G401.6 (cell line): ENCODE results near the gene THSD4.

ENCODE experiments used
- FAIRE-seq: peaks from 2 replicates; lab custom pipeline; 2012; peaks lifted over from hg19 to GRCh38; lab: Jason Lieb, UNC

Gene THSD4

GRCh38 chr15:71591057-71591456, 475.8 kb downstream of the THSD4 start:
- FAIRE-seq, result no peak

- FAIRE-seq, result no peak
Measured at GRCh38 chr15:71592203-71592602, 476.9 kb downstream of the THSD4 start.

DNA sequence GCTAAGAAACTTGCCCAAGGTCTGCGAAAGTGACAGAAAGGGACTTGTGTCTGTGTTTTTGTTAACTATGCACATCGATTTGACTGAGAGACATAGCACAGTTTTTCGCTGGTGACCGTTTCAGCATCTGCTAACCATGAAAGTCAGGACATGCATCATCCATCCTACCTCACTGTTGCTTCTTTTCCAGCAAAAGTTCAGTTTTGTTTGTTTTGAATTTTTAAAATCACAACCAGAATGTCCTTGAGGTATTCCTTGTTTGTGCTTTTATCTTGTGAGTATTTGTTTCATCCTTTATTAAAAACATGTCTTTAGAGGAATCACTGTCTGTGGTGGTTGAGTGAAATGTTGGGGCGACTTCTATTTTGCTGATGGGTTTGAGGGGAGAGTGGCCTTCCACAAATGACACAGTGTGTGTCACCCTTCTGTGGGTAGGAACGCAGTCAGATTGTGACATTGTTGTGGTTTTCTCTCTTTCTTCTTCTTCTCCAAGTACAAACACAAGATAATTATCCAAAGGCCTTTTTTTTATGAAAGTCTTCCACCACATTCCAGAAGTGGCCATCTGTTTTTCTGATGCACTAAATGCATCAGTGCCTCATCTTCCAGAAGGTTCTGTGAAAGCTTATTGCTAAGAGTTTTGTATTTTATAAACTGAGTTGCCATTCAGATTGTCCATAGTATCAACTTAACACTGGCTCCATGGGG, 480.7 kb downstream of the THSD4 start:
- FAIRE-seq, result no peak

- no peak for FAIRE-seq
Measured at GRCh38 chr15:71596672-71597071, 481.4 kb downstream of the THSD4 start.

DNA sequence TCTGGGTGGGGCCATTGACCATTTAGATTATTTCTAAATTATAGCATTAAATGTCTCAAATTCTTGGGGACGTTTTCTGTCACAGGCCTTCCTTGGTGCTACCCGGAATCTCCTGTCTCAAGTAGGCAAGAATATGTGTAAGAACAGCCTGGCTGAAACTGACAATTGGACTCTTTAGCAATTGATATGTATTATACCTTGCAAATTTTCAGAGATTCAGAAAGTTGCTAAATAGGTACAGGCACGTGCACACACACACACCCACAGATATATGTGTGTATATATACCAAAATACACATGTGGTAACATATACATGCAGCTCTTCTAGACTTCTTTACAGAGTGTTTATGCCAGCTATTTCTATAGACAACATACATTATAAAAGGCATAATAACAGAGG, 481.9 kb downstream of the THSD4 start:
- FAIRE-seq, result no peak

DNA sequence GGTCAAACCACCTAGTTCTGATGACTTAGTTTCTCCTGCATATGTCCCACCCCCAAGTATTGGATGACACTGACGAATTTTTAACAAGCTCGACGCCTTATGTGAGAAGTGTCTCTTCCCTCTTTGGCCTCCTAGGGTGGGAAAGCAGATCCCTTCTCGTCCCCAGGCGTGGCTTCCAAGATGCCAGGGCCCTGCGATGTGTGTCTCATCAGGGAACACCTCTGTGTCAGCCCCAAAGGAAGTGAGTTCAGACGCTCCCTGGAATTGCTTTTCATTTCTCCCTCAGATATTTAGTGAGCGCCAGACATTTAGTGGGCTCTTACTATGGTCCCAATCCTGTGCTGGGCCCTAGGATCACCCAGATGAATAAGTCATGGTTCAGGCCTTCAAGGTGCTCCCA, 482.4 kb downstream of the THSD4 start:
- FAIRE-seq, result no peak

DNA sequence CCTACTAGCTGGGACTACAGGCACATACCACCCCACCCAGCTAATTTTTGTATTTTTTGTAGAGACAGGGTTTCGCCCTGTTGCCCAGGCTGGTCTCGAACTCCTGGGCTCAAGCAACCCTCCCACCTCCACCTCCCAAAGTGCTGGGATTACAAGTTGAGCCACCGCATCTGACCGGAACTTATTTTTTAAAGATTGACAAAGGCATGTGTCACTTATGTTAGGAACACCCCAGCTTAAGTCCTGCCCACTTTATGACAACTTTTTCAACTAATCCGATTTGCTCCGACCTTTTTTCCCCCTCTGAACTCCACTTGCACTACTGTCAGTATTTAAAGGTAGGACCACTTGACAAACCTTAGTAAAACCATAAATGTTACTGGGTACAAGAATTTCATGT, 483.5 kb downstream of the THSD4 start:
- FAIRE-seq, result no peak

GRCh38 chr15:71599418-71600151, 484.3 kb downstream of the THSD4 start:
- no peak for FAIRE-seq

DNA sequence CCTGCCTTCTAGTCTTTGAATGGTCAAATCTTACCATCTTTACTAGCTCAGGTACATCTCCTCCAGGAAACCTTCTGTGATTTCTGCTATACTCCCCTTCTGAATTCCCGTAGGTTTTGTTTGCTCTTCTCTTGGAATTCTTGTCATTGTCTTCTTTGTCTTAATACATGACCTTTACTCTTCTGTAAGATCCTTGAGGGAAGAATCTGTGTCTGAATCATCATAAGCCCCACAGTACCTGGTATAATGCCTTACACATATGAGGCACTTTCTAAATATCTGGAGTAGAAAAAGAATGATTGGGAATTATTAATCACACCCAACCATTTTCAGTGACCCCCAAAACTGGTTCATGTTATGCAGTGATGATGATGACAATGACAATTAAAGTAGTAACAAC, 485.0 kb downstream of the THSD4 start:
- no peak for FAIRE-seq

DNA sequence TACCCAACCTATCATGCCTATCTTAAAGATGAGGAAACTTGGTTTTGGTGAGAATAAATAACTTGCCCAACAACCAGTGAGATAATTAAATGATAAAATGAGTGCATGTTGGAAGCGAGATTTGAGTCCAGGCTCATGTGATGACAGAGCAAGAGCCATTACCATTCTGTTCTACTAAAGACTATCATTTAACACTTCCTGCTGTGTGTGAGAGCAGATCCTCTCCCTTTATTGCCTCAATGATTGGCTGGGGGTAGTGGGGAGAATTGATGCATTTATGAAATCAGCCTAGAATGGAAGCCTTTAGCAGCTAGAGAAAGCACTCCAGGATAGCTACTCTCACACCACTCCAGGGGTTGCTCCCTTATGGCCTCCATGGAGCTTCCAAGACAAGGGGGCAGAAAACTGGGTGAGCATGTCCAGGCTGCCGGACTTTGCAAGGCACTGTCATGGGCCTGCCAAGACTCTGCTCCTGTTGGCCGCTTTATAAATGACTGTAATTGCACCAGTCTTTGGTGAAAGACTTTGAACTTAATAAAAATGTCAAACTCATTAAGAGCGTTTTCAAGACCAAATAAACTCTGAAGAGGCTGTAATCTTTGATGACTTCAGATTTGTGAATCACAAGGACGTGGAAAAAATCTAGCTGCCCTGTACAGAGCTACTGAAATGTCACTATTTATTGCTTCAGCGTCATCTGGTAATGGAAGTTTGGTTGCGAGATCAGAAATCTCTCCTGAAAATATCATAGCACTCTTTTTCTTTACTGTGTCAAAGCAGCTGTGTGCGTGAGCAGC, 486.0 kb downstream of the THSD4 start:
- FAIRE-seq, result no peak

GRCh38 chr15:71603379-71603778, 488.1 kb downstream of the THSD4 start:
- no peak for FAIRE-seq

DNA sequence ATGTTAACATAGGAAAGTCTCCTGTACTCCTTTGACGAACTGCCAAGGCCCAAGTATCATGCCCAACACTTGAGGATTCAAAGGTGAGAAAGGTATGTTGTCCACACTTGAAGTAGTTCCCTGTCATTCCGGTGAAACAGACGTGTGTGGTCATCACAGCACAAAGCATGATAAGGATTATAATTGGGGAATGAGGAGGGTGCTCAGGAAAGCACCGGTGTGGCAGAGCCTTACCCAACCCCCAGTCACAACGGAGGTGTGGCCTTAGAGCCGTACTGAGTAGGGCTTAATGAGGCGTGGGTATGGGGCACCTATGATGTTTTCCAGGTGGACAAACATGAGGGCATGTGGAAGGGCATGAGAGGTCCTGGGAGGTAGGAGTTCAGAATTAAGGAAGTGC, 492.1 kb downstream of the THSD4 start:
- FAIRE-seq, result no peak

DNA sequence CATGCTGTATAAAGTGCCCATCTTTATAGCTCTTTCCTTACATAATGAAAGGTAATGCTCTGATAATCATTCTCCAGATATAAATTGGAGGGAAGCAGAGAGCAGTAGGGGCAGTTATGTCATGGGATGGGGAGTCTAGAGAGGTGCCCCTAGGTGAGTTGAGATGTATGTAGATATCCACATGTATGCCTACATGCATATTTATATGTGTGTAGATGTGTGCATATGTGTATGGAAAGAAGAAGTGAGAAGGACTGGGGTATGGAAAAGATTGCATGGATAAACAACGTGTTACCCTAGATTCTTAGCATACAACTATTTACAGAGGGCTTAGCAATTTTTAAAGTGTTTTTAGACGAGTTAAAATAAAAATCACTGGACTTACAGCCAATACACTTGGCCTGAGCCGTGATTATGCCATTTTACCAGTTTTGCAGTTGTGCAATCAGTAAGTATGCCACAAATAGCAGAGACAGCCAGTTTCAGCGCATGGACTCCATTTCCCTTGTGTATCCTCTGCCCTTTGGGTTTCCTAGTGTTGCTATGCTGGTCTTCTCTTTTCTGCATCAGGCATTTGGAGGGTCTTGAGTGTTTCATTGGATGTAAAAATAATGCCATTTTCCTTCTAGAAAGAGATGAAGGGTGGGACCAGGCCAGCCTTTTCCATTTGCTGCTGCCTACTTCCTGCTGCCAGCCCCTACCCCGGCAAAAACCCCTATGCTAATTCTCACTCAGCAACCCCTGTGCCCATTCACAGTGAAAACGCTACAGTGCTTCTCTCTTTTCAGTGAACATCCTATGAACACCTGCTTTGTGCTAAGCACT, 495.7 kb downstream of the THSD4 start:
- FAIRE-seq, result no peak

DNA sequence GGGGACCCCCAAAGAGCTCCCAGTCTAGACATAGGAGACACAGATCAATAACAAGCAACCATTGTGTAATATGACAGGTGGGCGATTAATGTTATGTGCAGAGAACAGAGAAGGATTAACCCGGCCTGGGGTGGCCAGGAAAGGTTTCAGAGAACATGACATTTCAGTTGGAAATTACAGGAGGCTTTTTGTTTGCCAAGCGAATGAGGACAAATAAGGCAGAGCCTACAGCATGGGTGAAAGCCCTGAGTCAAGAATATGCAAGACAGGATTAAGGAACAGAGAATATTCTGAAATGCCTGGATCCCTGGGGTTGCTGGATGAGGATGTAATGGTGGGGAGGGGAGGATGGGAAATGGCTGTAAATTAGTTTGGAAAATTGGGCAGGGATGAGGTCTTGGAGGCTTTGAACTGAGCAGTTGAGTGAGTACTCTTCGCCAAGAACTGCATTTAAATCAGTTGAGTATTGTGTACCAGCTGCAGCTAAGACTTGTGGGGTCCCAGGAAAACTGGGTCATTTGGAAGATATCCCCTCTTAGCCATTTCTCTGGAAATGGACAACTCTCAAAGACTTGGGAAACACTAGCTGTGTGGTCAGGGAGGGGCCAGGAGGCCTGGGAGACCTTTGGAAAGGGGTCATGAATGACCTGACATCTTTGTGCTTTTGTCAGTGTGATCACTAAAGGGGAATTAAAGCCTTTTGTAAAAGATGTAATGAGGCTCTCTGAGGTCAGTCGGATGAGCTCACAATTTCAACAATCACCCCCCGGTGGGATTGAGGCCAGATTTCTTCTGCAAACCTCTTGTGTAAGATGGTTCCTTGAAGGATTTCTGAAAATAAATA, 496.5 kb downstream of the THSD4 start:
- FAIRE-seq, result no peak

GRCh38 chr15:71612397-71612722, 497.1 kb downstream of the THSD4 start:
- no peak for FAIRE-seq

GRCh38 chr15:71612869-71613268, 497.6 kb downstream of the THSD4 start:
- no peak for FAIRE-seq

- no peak for FAIRE-seq
Measured at GRCh38 chr15:71623111-71623510, 507.8 kb downstream of the THSD4 start.

DNA sequence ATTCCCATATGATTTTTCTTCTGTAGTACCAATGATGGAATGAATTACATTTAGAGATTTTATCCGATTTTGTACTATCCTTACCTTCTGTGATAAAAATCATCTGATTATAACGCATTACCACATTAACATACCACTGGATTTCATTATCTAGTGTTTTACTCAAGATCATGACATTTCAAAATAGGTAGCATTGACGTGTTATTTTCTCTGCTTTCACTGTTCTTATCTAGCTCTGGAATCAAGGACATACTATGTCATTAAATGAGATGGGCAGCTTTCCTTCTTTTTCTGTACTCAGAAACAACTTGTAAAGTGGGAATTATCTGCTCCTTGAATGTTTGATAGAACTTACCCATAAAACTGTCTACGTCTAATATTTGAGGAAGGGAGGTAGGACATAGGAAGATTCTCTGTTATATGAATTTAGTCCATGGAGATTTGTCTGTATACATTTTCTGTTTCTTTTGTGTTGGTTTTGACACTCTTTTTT, 511.4 kb downstream of the THSD4 start:
- no peak for FAIRE-seq

DNA sequence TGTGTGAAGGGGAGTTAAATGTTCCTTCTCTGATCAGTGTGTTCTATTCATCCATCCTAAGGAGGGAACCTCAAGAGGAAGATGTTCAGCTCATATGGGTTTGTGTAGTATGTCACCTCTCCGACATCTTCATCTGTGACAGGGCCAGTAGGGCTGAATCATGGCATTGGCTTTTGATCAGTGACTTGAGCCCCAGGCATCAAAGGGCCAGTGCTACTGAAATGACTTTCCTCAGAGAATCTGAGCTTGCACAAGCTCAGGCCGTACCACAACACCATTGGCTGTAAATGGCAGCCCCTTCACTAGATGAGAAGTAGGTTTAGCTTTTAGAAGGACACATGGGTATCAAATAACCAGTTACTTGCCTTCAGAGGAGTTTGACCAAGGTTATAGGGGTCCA, 511.9 kb downstream of the THSD4 start:
- no peak for FAIRE-seq

- FAIRE-seq, result no peak
Measured at GRCh38 chr15:71627604-71628003, 512.3 kb downstream of the THSD4 start.

GRCh38 chr15:71628988-71629770, 513.9 kb downstream of the THSD4 start:
- no peak for FAIRE-seq
